Suprapubic skin (tissue), 4 donors: ENCODE results near the gene RAPGEF5. TPM values are rescaled to one million over a fixed set of nuclear protein-coding genes. Genes with fewer than 3 reads are reported as not detected.

Experiments
- DNase-seq, 2 donors: peaks; one replicate each; pipeline ENCODE4 v3.0.0-alpha.2; 2019; ENCODE audit warnings: low spot score in 2 of 2
- H3K27ac ChIP-seq: fragments of 200-600 bp; sonication (generic); one replicate; pipeline ENCODE4 v1.5.1; 2019
- H3K27me3 ChIP-seq: fragments of 200-600 bp; sonication (generic); one replicate; pipeline ENCODE4 v1.5.1; 2019
- H3K36me3 ChIP-seq: fragments of 200-600 bp; sonication (generic); one replicate; pipeline ENCODE4 v1.5.1; 2019
- H3K4me1 ChIP-seq: fragments of 200-600 bp; sonication (generic); one replicate; pipeline ENCODE4 v1.5.1; 2019
- H3K4me3 ChIP-seq: fragments of 200-600 bp; sonication (generic); one replicate; pipeline ENCODE4 v1.5.1; 2019; ENCODE audit warnings: mild to moderate bottlenecking
- H3K9me3 ChIP-seq: fragments of 200-600 bp; sonication (generic); one replicate; pipeline ENCODE4 v1.5.1; 2019
- EP300 ChIP-seq: sonication (generic); formaldehyde crosslinking; IDR thresholded peaks from one replicate; pipeline ENCODE4 v1.6.1; 2017; ENCODE audit warnings: antibody characterized with exemption
- POLR2A ChIP-seq, 2 donors: fragments of 450-650 bp; IDR thresholded peaks; one replicate each; pipeline ENCODE4 v1.6.1; 2017; ENCODE audit warnings: antibody characterized with exemption in 2 of 2, mild to moderate bottlenecking in 2 of 2, moderate library complexity in 2 of 2
- POLR2AphosphoS5 ChIP-seq, 3 donors: sonication (generic); formaldehyde crosslinking; IDR thresholded peaks; one replicate each; pipeline ENCODE4 v1.6.1; 2017; ENCODE audit warnings: antibody characterized with exemption in 3 of 3
- WGBS: methylation state at CpG from one replicate; pipeline ENCODE4 v1.1.5; 2018; 5-methylcytosine and 5-hydroxymethylcytosine counted together
- total RNA-seq, 4 donors: library from RNA; depleted of rRNA; stranded (reverse); fragments of >200 nt; gene quantifications; one replicate each; pipeline ENCODE4 v1.1.0, GENCODE V29; 2016
- TF ChIP-seq, protein P1 (sequence below), 2 donors: fragments of 200-600 bp in 1 of 2; fragments of 450-650 bp in 1 of 2; sonication (generic) in 1 of 2; IDR thresholded peaks; one replicate each; pipeline ENCODE4 v1.5.1; 2016 to 2019; ENCODE audit warnings: antibody characterized with exemption in 2 of 2, mild to moderate bottlenecking in 1 of 2, moderate library complexity in 1 of 2

The RAPGEF5 gene
- total RNA-seq, 4 donors from 2014 or later: 22.6 to 88.5 (median 26.9) TPM

DNA sequence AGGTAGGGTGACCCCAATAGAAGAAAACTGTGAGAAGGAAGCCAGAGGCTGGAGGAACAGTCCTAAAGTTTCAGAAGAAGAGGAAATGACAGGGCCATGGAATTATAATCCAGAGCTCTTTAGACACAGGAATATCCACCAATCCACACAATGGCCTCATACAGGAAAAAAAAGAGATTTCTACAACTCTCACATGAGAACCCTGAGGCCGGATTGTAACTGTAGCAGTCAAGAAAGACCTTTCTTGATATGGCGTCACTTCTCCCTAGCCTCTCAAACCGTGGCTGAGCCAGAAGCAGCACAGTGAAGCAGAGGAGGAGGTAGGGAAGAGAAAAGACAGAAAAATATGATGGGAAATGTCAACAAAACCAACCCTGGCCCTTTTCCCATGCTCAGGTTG is 76.9 kb downstream of the RAPGEF5 start:
- DNase-seq: no peak
- Histone ChIP-seq H3K4me1 (no peaks in the 10 kb centered on the region), H3K36me3 (no peaks in the 10 kb centered on the region), H3K27ac (no peak overlapping the region), H3K9me3 (no peaks in the 10 kb centered on the region), H3K4me3 (no peak overlapping the region), H3K27me3 (no peaks in the 10 kb centered on the region)
- TF ChIP-seq POLR2AphosphoS5 (IDR thresholded peaks at IDR 0.05): no peak
- no peak for TF ChIP-seq POLR2A (IDR thresholded peaks at IDR 0.05)
- no peak for TF ChIP-seq EP300
- TF ChIP-seq, protein P1, sequence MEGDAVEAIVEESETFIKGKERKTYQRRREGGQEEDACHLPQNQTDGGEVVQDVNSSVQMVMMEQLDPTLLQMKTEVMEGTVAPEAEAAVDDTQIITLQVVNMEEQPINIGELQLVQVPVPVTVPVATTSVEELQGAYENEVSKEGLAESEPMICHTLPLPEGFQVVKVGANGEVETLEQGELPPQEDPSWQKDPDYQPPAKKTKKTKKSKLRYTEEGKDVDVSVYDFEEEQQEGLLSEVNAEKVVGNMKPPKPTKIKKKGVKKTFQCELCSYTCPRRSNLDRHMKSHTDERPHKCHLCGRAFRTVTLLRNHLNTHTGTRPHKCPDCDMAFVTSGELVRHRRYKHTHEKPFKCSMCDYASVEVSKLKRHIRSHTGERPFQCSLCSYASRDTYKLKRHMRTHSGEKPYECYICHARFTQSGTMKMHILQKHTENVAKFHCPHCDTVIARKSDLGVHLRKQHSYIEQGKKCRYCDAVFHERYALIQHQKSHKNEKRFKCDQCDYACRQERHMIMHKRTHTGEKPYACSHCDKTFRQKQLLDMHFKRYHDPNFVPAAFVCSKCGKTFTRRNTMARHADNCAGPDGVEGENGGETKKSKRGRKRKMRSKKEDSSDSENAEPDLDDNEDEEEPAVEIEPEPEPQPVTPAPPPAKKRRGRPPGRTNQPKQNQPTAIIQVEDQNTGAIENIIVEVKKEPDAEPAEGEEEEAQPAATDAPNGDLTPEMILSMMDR (IDR thresholded peaks at IDR 0.05): no peak
- 84% methylated on average over 3 of the region's 3 CpGs for WGBS

DNA sequence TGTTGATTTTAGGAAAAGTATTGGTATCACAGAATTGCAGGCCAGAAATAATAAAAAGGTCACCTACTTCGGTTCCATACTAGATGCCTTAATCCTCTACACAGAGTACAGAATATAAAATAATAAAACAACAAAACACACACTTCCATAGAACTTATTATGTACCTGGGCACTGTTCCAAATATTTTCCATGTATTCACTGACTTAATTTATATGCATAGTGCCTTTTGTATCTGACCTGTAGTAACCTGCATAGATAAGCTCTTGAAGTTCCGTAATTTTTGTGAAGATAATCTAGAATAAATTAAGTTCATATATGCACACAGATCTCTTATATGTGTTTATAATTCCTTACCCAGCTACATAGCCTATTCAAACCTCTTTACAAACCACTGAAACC is 78.3 kb downstream of the RAPGEF5 start:
- Histone ChIP-seq H3K4me1 (no peaks in the 10 kb centered on the region), H3K27ac (no peak overlapping the region), H3K4me3 (no peak overlapping the region), H3K9me3 (no peaks in the 10 kb centered on the region), H3K27me3 (no peaks in the 10 kb centered on the region), H3K36me3 (no peaks in the 10 kb centered on the region)
- TF ChIP-seq POLR2AphosphoS5 (IDR thresholded peaks at IDR 0.05) (no peak), EP300 (no peak), POLR2A (IDR thresholded peaks at IDR 0.05) (no peak)
- TF ChIP-seq, protein P1 (IDR thresholded peaks at IDR 0.05): no peak
- WGBS: 56% methylated on average over 2 of the region's 2 CpGs
- DNase-seq: no peak

DNA sequence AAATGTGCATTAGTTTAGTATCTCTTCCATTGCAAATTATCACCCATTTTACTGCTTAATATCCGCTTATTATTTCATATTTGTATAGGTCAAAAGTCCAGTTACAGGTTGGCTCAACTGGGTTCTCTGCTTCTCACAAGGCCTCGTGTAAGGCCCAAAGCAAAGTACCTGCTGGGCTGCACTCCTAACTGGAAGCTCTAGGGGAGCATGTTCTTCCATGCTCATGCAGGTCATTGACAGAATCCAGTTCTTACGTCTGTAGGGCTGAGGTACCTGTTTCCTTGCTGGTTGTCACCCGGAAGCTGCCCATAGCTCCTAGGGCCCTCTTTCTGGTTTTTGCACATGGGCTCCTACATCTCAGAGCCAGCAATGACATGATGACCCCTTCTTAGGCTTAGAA is 79.6 kb downstream of the RAPGEF5 start:
- H3K27me3 ChIP-seq: no peaks in the 10 kb centered on the region
- H3K27ac ChIP-seq: no peak overlapping the region
- H3K36me3 ChIP-seq: no peaks in the 10 kb centered on the region
- H3K4me1 ChIP-seq: no peaks in the 10 kb centered on the region
- 95% methylated on average over 4 of the region's 4 CpGs for WGBS
- H3K4me3 ChIP-seq: no peak overlapping the region
- TF ChIP-seq, protein P1 (IDR thresholded peaks at IDR 0.05): no peak
- TF ChIP-seq EP300 (no peak), POLR2A (IDR thresholded peaks at IDR 0.05) (no peak), POLR2AphosphoS5 (IDR thresholded peaks at IDR 0.05) (no peak)
- no peak for DNase-seq
- H3K9me3 ChIP-seq: no peaks in the 10 kb centered on the region

DNA sequence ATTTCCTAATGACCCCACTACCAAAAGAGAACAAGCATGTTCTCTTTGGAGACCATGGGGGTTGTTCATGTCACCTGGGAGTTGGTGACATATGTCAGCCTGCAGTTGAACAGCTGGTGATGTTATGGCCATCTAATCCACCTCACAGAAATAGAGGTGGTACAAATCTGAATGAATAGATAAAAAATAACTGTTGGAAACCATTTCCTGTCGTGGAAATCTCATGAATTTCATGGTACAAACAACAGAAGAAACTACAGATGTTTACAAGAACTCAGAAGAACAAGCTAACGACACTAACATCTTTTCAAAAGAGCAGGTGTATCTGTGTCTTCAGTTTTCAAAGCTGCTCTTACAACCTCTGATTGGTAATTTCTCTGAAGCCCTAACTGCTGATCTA is 81.3 kb downstream of the RAPGEF5 start:
- no peaks in the 10 kb centered on the region for H3K27me3 ChIP-seq
- H3K27ac ChIP-seq: no peak overlapping the region
- no peak for DNase-seq
- H3K9me3 ChIP-seq: no peaks in the 10 kb centered on the region
- no peaks in the 10 kb centered on the region for H3K36me3 ChIP-seq
- 87% methylated on average over 2 of the region's 2 CpGs for WGBS
- H3K4me1 ChIP-seq: no peaks in the 10 kb centered on the region
- H3K4me3 ChIP-seq: no peak overlapping the region
- TF ChIP-seq EP300 (no peak), POLR2A (IDR thresholded peaks at IDR 0.05) (no peak), POLR2AphosphoS5 (IDR thresholded peaks at IDR 0.05) (no peak)
- TF ChIP-seq, protein P1 (IDR thresholded peaks at IDR 0.05): no peak

DNA sequence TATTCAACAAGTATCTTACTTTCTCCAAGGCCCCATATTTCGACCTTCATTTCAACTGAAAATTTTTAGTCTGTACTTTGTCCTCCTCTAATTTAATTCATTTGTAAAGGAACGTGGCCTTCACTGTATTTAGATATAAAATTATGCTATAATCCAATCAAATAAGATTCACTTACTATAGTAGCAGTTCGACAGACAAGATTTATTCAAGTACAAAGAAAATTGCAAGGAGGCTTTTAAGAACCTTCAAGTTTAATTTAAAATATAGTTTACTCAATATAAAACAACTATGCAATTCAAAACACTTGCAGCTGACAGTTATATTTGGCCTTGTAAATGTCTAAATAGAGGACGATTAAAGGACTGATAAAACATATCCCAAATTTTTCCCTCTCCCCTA is 85.6 kb downstream of the RAPGEF5 start:
- Histone ChIP-seq H3K4me1 (no peaks in the 10 kb centered on the region), H3K9me3 (no peaks in the 10 kb centered on the region), H3K36me3 (no peaks in the 10 kb centered on the region), H3K4me3 (no peak overlapping the region), H3K27ac (no peak overlapping the region), H3K27me3 (no peaks in the 10 kb centered on the region)
- no peak for DNase-seq
- TF ChIP-seq POLR2A (IDR thresholded peaks at IDR 0.05) (no peak), EP300 (no peak), POLR2AphosphoS5 (IDR thresholded peaks at IDR 0.05) (no peak)
- TF ChIP-seq, protein P1 (IDR thresholded peaks at IDR 0.05): no peak
- 81% methylated on average over 4 of the region's 4 CpGs for WGBS
